H1 (cell line): ENCODE measurements around the gene AGPAT2. TPM values are rescaled to one million over a fixed set of nuclear protein-coding genes. Genes with fewer than 3 reads are reported as not detected.

Experiments used
- CTCF ChIA-PET: fragments of 300-600 bp; sonication (Branson Sonifier 250); formaldehyde crosslinking; loops from one replicate; lab custom pipeline; 2021; ENCODE audit not compliant: partially characterized antibody; lab: Charles Lee
- POLR2A ChIA-PET: fragments of 300-600 bp; sonication (Branson Sonifier 250); formaldehyde crosslinking; loops from one replicate; lab custom pipeline; 2021; ENCODE audit warnings: inconsistent platforms; ENCODE audit not compliant: partially characterized antibody; lab: Charles Lee
- DNase-seq, 2 experiments: peaks; one replicate each; pipeline versions ENCODE4 v3.0.0 to v3.0.0-alpha.2; 2010 to 2022; ENCODE audit warnings: low spot score in 2 of 2, low read depth in 1 of 2, mixed read lengths in 1 of 2
- FAIRE-seq: peaks from 2 replicates; lab custom pipeline; 2011; peaks lifted over from hg19 to GRCh38; lab: Jason Lieb, UNC
- H2AFZ ChIP-seq: 2 replicates; pipeline ENCODE4 v1.8.1; 2012; ENCODE audit warnings: low read length, inconsistent platforms
- H2AK5ac ChIP-seq: 2 replicates; pipeline ENCODE4 v1.6.1; 2013; ENCODE audit warnings: low read depth, low read length
- H2BK120ac ChIP-seq: replicated peaks from 2 replicates; pipeline ENCODE3; 2013; ENCODE audit warnings: low read depth, low read length, inconsistent platforms
- H2BK12ac ChIP-seq: 2 replicates; pipeline ENCODE4 v1.6.1; 2013; ENCODE audit warnings: low read depth, low read length
- H2BK15ac ChIP-seq: 2 replicates; pipeline ENCODE4 v1.6.1; 2013; ENCODE audit warnings: low read length
- H2BK20ac ChIP-seq: 2 replicates; pipeline ENCODE4 v1.6.1; 2013; ENCODE audit warnings: low read length
- H2BK5ac ChIP-seq: 2 replicates; pipeline ENCODE4 v1.6.1; 2013; ENCODE audit warnings: low read depth, low read length
- H3K14ac ChIP-seq: 2 replicates; pipeline ENCODE4 v1.6.1; 2013; ENCODE audit warnings: inconsistent platforms; ENCODE audit not compliant: insufficient read length
- H3K18ac ChIP-seq: 2 replicates; pipeline ENCODE4 v1.6.1; 2013; ENCODE audit warnings: low read length; ENCODE audit errors: extremely low read depth
- H3K23ac ChIP-seq: 2 replicates; pipeline ENCODE4 v1.6.1; 2013; ENCODE audit warnings: inconsistent platforms; ENCODE audit not compliant: insufficient read length
- H3K23me2 ChIP-seq: 2 replicates; pipeline ENCODE4 v1.6.1; 2013; ENCODE audit warnings: low read depth, low read length
- H3K27ac ChIP-seq: 2 replicates; pipeline ENCODE4 v1.6.1; 2011; ENCODE audit warnings: low read depth, low read length, inconsistent platforms
- H3K27me3 ChIP-seq, 4 experiments: replicated peaks in 1 of 4; 1 replicate in 1 of 4; 2 replicates in 3 of 4; pipeline versions ENCODE4 v1.6.1 to v1.8.1; 2011 to 2013; ENCODE audit warnings: low read length in 3 of 4, mild to moderate bottlenecking in 3 of 4, inconsistent platforms in 2 of 4, mixed read lengths in 2 of 4, moderate library complexity in 1 of 4; ENCODE audit not compliant: control insufficient read depth in 3 of 4, insufficient read depth in 3 of 4; ENCODE audit errors: extremely low read depth in 1 of 4
- H3K36me3 ChIP-seq, 4 experiments: 2 replicates each; pipeline versions ENCODE4 v1.6.1 to v1.8.1; 2011 to 2013; ENCODE audit warnings: mild to moderate bottlenecking in 4 of 4, low read length in 3 of 4, moderate library complexity in 2 of 4, control low read depth in 1 of 4, inconsistent platforms in 1 of 4; ENCODE audit not compliant: insufficient read depth in 4 of 4, control insufficient read depth in 2 of 4
- H3K4ac ChIP-seq: replicated peaks from 2 replicates; pipeline ENCODE3; 2013; ENCODE audit warnings: low read length, low read depth, mixed read lengths, inconsistent platforms; ENCODE audit not compliant: insufficient read length
- H3K4me1 ChIP-seq, 4 experiments: replicated peaks in 1 of 4; 1 replicate in 1 of 4; 2 replicates in 3 of 4; pipeline versions ENCODE4 v1.6.1 to v1.8.1; 2011 to 2013; ENCODE audit warnings: low read length in 3 of 4, inconsistent platforms in 2 of 4, mixed read lengths in 1 of 4; ENCODE audit not compliant: insufficient read depth in 4 of 4, control insufficient read depth in 3 of 4
- H3K4me2 ChIP-seq, 2 experiments: 2 replicates each; pipeline versions ENCODE4 v1.6.1 to v1.8.1; 2011 to 2013; ENCODE audit warnings: low read depth in 2 of 2, low read length in 2 of 2, control low read depth in 1 of 2, inconsistent platforms in 1 of 2, mild to moderate bottlenecking in 1 of 2; ENCODE audit not compliant: insufficient read depth in 1 of 2
- H3K4me3 ChIP-seq, 4 experiments: fragments of 200-600, 300-600 bp in 1 of 4; sonication (generic), shearing (Covaris generic), sonication (Bioruptor Twin) in 1 of 4; 2 replicates each; pipeline versions ENCODE4 v1.5.1 to v1.8.1; 2011 to 2016; ENCODE audit warnings: low read length in 4 of 4, low read depth in 3 of 4, control low read depth in 2 of 4, inconsistent platforms in 2 of 4, mild to moderate bottlenecking in 2 of 4, mixed read lengths in 1 of 4, moderate library complexity in 1 of 4; ENCODE audit not compliant: insufficient read depth in 2 of 4; ENCODE audit errors: extremely low read depth in 1 of 4
- H3K56ac ChIP-seq: replicated peaks from 2 replicates; pipeline ENCODE3; 2013; ENCODE audit warnings: low read depth, mild to moderate bottlenecking, mixed read lengths, low read length, inconsistent platforms; ENCODE audit not compliant: insufficient read length
- H3K79me1 ChIP-seq: 2 replicates; pipeline ENCODE4 v1.6.1; 2013; ENCODE audit warnings: low read depth, low read length, control low read depth
- H3K79me2 ChIP-seq, 2 experiments: 2 replicates each; pipeline versions ENCODE4 v1.6.1 to v1.8.1; 2012 to 2013; ENCODE audit warnings: low read length in 2 of 2, mild to moderate bottlenecking in 2 of 2, inconsistent platforms in 1 of 2; ENCODE audit not compliant: insufficient read depth in 2 of 2, control insufficient read depth in 1 of 2
- H3K9ac ChIP-seq, 4 experiments: replicated peaks in 1 of 4; 1 replicate in 1 of 4; 2 replicates in 3 of 4; pipeline versions ENCODE4 v1.6.1 to v1.8.1; 2011 to 2013; ENCODE audit warnings: low read depth in 3 of 4, low read length in 3 of 4, control low read depth in 2 of 4, mild to moderate bottlenecking in 2 of 4, moderate library complexity in 2 of 4, inconsistent platforms in 1 of 4; ENCODE audit errors: extremely low read depth in 1 of 4
- H3K9me3 ChIP-seq, 2 experiments: 2 replicates each; pipeline versions ENCODE4 v1.6.1 to v1.8.1; 2012 to 2013; ENCODE audit warnings: mild to moderate bottlenecking in 2 of 2, moderate library complexity in 2 of 2, control low read depth in 1 of 2, inconsistent platforms in 1 of 2, low read depth in 1 of 2, low read length in 1 of 2, mixed read lengths in 1 of 2; ENCODE audit not compliant: insufficient read depth in 2 of 2
- H4K20me1 ChIP-seq, 2 experiments: replicated peaks in 1 of 2; 2 replicates each; pipeline versions ENCODE3 to v1.8.1; 2011 to 2013; ENCODE audit warnings: inconsistent platforms in 2 of 2, low read length in 2 of 2, mild to moderate bottlenecking in 1 of 2; ENCODE audit not compliant: insufficient read depth in 2 of 2, control insufficient read depth in 1 of 2
- H4K5ac ChIP-seq: 2 replicates; pipeline ENCODE4 v1.6.1; 2013; ENCODE audit warnings: low read length, low read depth, mixed read lengths, inconsistent platforms; ENCODE audit not compliant: insufficient read length
- H4K8ac ChIP-seq: 2 replicates; pipeline ENCODE4 v1.8.0; 2013; ENCODE audit warnings: mild to moderate bottlenecking, moderate library complexity, low read length, inconsistent platforms; ENCODE audit not compliant: insufficient read depth; ENCODE audit errors: extremely low read depth
- H4K91ac ChIP-seq: replicated peaks from 2 replicates; pipeline ENCODE3; 2013; ENCODE audit warnings: low read length, mixed read lengths, inconsistent platforms; ENCODE audit not compliant: insufficient read length
- CHD1 ChIP-seq: IDR thresholded peaks from 2 replicates; pipeline ENCODE4 v1.6.1; 2012; ENCODE audit warnings: low read depth, low read length, improper control_type of control experiment
- GABPA ChIP-seq: IDR thresholded peaks from 2 replicates; pipeline ENCODE4 v1.6.1; 2011; ENCODE audit warnings: mild to moderate bottlenecking, low read length, moderate library complexity, borderline replicate concordance; ENCODE audit not compliant: insufficient read depth
- HDAC2 ChIP-seq, 2 experiments: fragments of 300-600 bp in 1 of 2; sonication (generic) in 1 of 2; IDR thresholded peaks; 2 replicates each; pipeline ENCODE4 v1.6.1; 2011 to 2012; ENCODE audit warnings: low read depth in 2 of 2, low read length in 2 of 2, mild to moderate bottlenecking in 2 of 2, moderate library complexity in 2 of 2, borderline replicate concordance in 1 of 2, inconsistent platforms in 1 of 2
- POLR2AphosphoS5 ChIP-seq: IDR thresholded peaks from 2 replicates; pipeline ENCODE4 v1.6.1; 2011; ENCODE audit warnings: low read depth, low read length
- RAD21 ChIP-seq, 2 experiments: IDR thresholded peaks in 1 of 2; conservative IDR thresholded peaks in 1 of 2; 2 replicates each; pipeline ENCODE4 v1.6.1; 2011; ENCODE audit warnings: low read depth in 2 of 2, low read length in 2 of 2, improper control_type of control experiment in 1 of 2, inconsistent platforms in 1 of 2, mild to moderate bottlenecking in 1 of 2, moderate library complexity in 1 of 2
- RXRA ChIP-seq: IDR thresholded peaks from 2 replicates; pipeline ENCODE4 v1.6.1; 2011; ENCODE audit warnings: low read depth, mild to moderate bottlenecking, low read length, moderate library complexity; ENCODE audit not compliant: insufficient read depth
- SP1 ChIP-seq: IDR thresholded peaks from 2 replicates; pipeline ENCODE4 v1.6.1; 2011; ENCODE audit warnings: low read depth, low read length
- WGBS, 2 experiments: shearing (Covaris generic) in 1 of 2; methylation state at CpG; one replicate each; pipeline versions ENCODE4 v1.1.6 to v1.1.7; 2013 to 2015; ENCODE audit warnings: low lambda C conversion rate in 2 of 2, mixed read lengths in 2 of 2, inconsistent platforms in 1 of 2, low coverage in 1 of 2, missing lambda C conversion rate in 1 of 2; ENCODE audit not compliant: insufficient replicate concordance in 2 of 2, insufficient coverage in 1 of 2, insufficient read length in 1 of 2; ENCODE audit errors: extremely low coverage in 1 of 2, missing lambda C conversion rate in 1 of 2; 5-methylcytosine and 5-hydroxymethylcytosine counted together
- polyA plus RNA-seq, 7 experiments: library from polyadenylated mRNA; depleted of rRNA in 3 of 7; stranded (reverse) in 5 of 7; unstranded in 2 of 7; fragments of >200 nt in 5 of 7; fragments of 200-250 nt in 2 of 7; gene quantifications; 1 replicate in 5 of 7; 2 replicates in 1 of 7; 4 replicates in 1 of 7; pipeline versions ENCODE4 v1.2.1 to v1.2.3, GENCODE V29; 2011 to 2013; ENCODE audit warnings: missing spikeins in 2 of 7, mixed read lengths in 2 of 7
- total RNA-seq: library from RNA; stranded (reverse); fragmentation: NEBNext Ultra II Directional; extraction: Animal tissue kit (Norgen Biotek cat#: 25700); gene quantifications from 2 replicates; pipeline ENCODE4 v1.2.1, GENCODE V29; 2021

AGPAT2 gene
- total and polyA plus RNA-seq, 2 of the 8 experiments (the other 6 are each of a cell fraction or from before 2014, with no cell fraction given), result 31.6 to 37.6 TPM

DNA sequence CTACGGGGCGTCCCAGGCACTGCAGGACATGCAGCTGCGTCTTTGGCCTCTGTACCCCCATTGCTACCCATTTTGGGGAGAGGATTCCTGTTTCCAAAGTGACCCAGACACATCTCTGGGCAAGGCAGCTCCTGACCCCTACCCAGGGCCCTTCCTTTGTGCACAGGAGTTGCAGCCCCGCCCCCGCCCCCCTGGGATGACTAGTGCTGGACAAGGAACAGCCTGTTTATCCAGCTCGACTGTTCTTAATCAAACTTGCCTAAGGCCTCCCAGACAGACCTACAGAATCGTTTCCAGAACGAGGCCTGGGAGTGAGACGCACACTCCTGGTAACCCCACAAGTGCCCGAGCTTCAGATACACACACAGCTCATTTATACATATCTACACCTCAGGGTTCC is 38.4 kb upstream of the AGPAT2 start:
- FAIRE-seq, result no peak
- H3K4me3 ChIP-seq, result peak overlapping the region in 2 of 4 experiments; percentile 3 to 95; a peak in 1 of 8 replicates
- CTCF ChIA-PET, result interaction anchor here (6.8 kb wide), 1 partner anchor 8 kb away, joined by 62 read pairs; no protein-coding TSS in a partner anchor

More for the DNA sequence above, 38.4 kb upstream of the AGPAT2 start:
- H3K27ac ChIP-seq, result 0 out of 2 replicates have a peak overlapping the region, but pooled peaks have one; percentile 62
- H3K79me1 ChIP-seq, result peaks cover 12% of the 10 kb centered on the region
- no peak overlapping the region for H2BK20ac ChIP-seq
- H3K36me3 ChIP-seq, result peaks cover 19 to 49% (median 35%) of the 10 kb centered on the region in 4 experiments
- H4K20me1 ChIP-seq, result peaks cover 30 to 46% of the 10 kb centered on the region in 2 experiments
- H3K27me3 ChIP-seq, result peaks cover 0 to 9% (median 5%) of the 10 kb centered on the region in 4 experiments; a peak in 5 of 7 replicates
- H4K8ac ChIP-seq, result no peak overlapping the region
- no peak overlapping the region for H4K91ac ChIP-seq
- peaks cover 8 to 36% of the 10 kb centered on the region in 2 experiments for H3K79me2 ChIP-seq
- no peak overlapping the region for H3K4ac ChIP-seq
- H3K23ac ChIP-seq, result no peak overlapping the region
- no peak for TF ChIP-seq GABPA
- no peak for TF ChIP-seq RAD21 (IDR thresholded peaks at IDR 0.05 in 1 of 2, conservative IDR thresholded peaks at IDR 0.05 in 1 of 2; ENCODE audit: low read depth in 2 of 2, low read length in 2 of 2)
- no peak for TF ChIP-seq HDAC2 (IDR thresholded peaks at IDR 0.05; ENCODE audit: borderline replicate concordance in 1 of 2, low read depth in 2 of 2, low read length in 2 of 2)
- TF ChIP-seq SP1, result no peak
- peak; percentile 49; the same call in 1 of the 2 replicates for TF ChIP-seq POLR2AphosphoS5
- no peak for TF ChIP-seq RXRA
- TF ChIP-seq CHD1, result no peak
- no peak overlapping the region for H2AFZ ChIP-seq
- peak overlapping the region; percentile 88 to 90 for H3K4me2 ChIP-seq
- no peak overlapping the region for H3K9ac ChIP-seq
- no peak overlapping the region for H4K5ac ChIP-seq
- H2BK5ac ChIP-seq, result no peak overlapping the region
- no peak for DNase-seq
- no peak overlapping the region for H2BK120ac ChIP-seq
- no peak overlapping the region for H2AK5ac ChIP-seq
- no peak overlapping the region for H3K14ac ChIP-seq
- no peak overlapping the region for H3K56ac ChIP-seq
- H2BK15ac ChIP-seq, result no peak overlapping the region
- no peak overlapping the region for H2BK12ac ChIP-seq
- peaks cover 3 to 16% (median 5%) of the 10 kb centered on the region in 4 experiments for H3K4me1 ChIP-seq
- peaks cover 13% of the 10 kb centered on the region; the same call in 1 of the 2 replicates for H3K23me2 ChIP-seq
- POLR2A ChIA-PET, result interaction anchor here (0.6 to 14.1 kb wide), 9 partner anchors 9 to 358 kb away, joined by 3 to 223 read pairs (median 3); partner anchors contain the start of genes DIPK1B, LCN10, LCN6 and LCN8
- 89% methylated on average over 10 of the region's 10 CpGs; no CpG with 5 or more reads in 1 of the 2 experiments for WGBS, 2 experiments
- no peaks in the 10 kb centered on the region for H3K9me3 ChIP-seq
- H3K18ac ChIP-seq, result no peak overlapping the region; the same call in 1 of the 2 replicates
